Neural cell (in vitro differentiated cells): ENCODE results near the gene ADSS2. TPM values are rescaled to one million over a fixed set of nuclear protein-coding genes. Genes with fewer than 3 reads are reported as not detected.

Experiments used
- H2AFZ ChIP-seq: fragments of 200-600, 300-800 bp; sonication (generic), shearing (Covaris generic); 2 replicates; pipeline ENCODE4 v1.6.0; 2014; ENCODE audit warnings: low read depth, mild to moderate bottlenecking, antibody characterized with exemption, low read length, moderate library complexity
- H3F3A ChIP-seq: fragments of 200-600 bp; shearing (Covaris generic); 2 replicates; pipeline ENCODE4 v1.6.1; 2016; ENCODE audit warnings: mild to moderate bottlenecking, moderate library complexity, mixed read lengths, antibody characterized with exemption, low read length; ENCODE audit not compliant: insufficient read depth, poor library complexity, severe bottlenecking
- H3K27ac ChIP-seq: fragments of 200-600, 300-800 bp; sonication (generic), shearing (Covaris generic); 2 replicates; pipeline ENCODE4 v1.5.1; 2014; ENCODE audit warnings: mild to moderate bottlenecking, low read length, moderate library complexity
- H3K27me3 ChIP-seq: fragments of 300-800, 200-600 bp; sonication (generic), shearing (Covaris generic); 2 replicates; pipeline ENCODE4 v1.6.0; 2014; ENCODE audit warnings: mild to moderate bottlenecking, low read depth, low read length, moderate library complexity; ENCODE audit not compliant: insufficient read depth
- H3K36me3 ChIP-seq: fragments of 300-800, 200-600 bp; sonication (generic), shearing (Covaris generic); 2 replicates; pipeline ENCODE4 v1.5.1; 2014; ENCODE audit warnings: mild to moderate bottlenecking, antibody characterized with exemption, low read length, moderate library complexity; ENCODE audit not compliant: insufficient read depth
- H3K4me2 ChIP-seq: fragments of 300-800, 200-600 bp; sonication (generic), shearing (Covaris generic); 2 replicates; pipeline ENCODE4 v1.6.0; 2014; ENCODE audit warnings: mild to moderate bottlenecking, low read length
- H3K4me3 ChIP-seq: fragments of 300-800, 200-600 bp; sonication (generic), shearing (Covaris generic); 2 replicates; pipeline ENCODE4 v1.5.1; 2014; ENCODE audit warnings: mild to moderate bottlenecking, low read length, moderate library complexity
- H3K79me2 ChIP-seq: fragments of 200-600 bp; shearing (Covaris generic); replicated peaks from 2 replicates; pipeline ENCODE4 v1.6.0; 2014; ENCODE audit warnings: mild to moderate bottlenecking, low read length, moderate library complexity; ENCODE audit not compliant: insufficient read depth
- H3K9ac ChIP-seq: fragments of 300-800, 200-600 bp; sonication (generic), shearing (Covaris generic); 2 replicates; pipeline ENCODE4 v1.6.1; 2016; ENCODE audit warnings: mild to moderate bottlenecking, low read length, mixed read lengths
- H3K9me2 ChIP-seq: fragments of 200-600 bp; shearing (Covaris generic); 2 replicates; pipeline ENCODE4 v1.6.1; 2016; ENCODE audit warnings: mild to moderate bottlenecking, low read length, mixed read lengths; ENCODE audit not compliant: insufficient read depth
- H3K9me3 ChIP-seq: fragments of 200-600, 300-800 bp; sonication (generic), shearing (Covaris generic); 2 replicates; pipeline ENCODE4 v1.6.1; 2016; ENCODE audit warnings: mild to moderate bottlenecking, mixed run types, low read length, moderate library complexity, mixed read lengths
- H4K20me1 ChIP-seq: fragments of 200-600 bp; shearing (Covaris generic); 2 replicates; pipeline ENCODE4 v1.6.1; 2016; ENCODE audit warnings: mild to moderate bottlenecking, mixed run types; ENCODE audit not compliant: insufficient read depth
- EP300 ChIP-seq: fragments of 450-650 bp; conservative IDR thresholded peaks from 2 replicates; pipeline ENCODE4 v1.6.1; 2014; ENCODE audit warnings: antibody characterized with exemption, mild to moderate bottlenecking, moderate library complexity; ENCODE audit not compliant: poor library complexity, severe bottlenecking
- EZH2 ChIP-seq: fragments of 200-600, 300-800 bp; shearing (Covaris generic), sonication (generic); IDR thresholded peaks from 2 replicates; pipeline ENCODE4 v1.6.1; 2014; ENCODE audit warnings: antibody characterized with exemption, low read length, borderline replicate concordance, mild to moderate bottlenecking; ENCODE audit not compliant: insufficient read depth, poor library complexity, severe bottlenecking
- RAD21 ChIP-seq: fragments of 450-650 bp; conservative IDR thresholded peaks from 2 replicates; pipeline ENCODE4 v1.6.1; 2014; ENCODE audit warnings: antibody characterized with exemption, mild to moderate bottlenecking, moderate library complexity
- REST ChIP-seq: IDR thresholded peaks from 2 replicates; pipeline ENCODE4 v1.6.1; 2012; ENCODE audit warnings: borderline replicate concordance
- SMC3 ChIP-seq: fragments of 450-650 bp; conservative IDR thresholded peaks from 2 replicates; pipeline ENCODE4 v1.6.1; 2014; ENCODE audit warnings: antibody characterized with exemption, mild to moderate bottlenecking, moderate library complexity; ENCODE audit not compliant: poor library complexity
- TAF1 ChIP-seq: IDR thresholded peaks from 2 replicates; pipeline ENCODE4 v1.6.1; 2012; ENCODE audit warnings: low read depth
- polyA plus RNA-seq: library from polyadenylated mRNA; depleted of rRNA; stranded (reverse); fragments of >200 nt; gene quantifications from 2 replicates; pipeline ENCODE4 v1.2.3, GENCODE V29; 2014
- TF ChIP-seq, protein P1 (sequence below): fragments of 450-650 bp; IDR thresholded peaks from 2 replicates; pipeline ENCODE4 v1.5.1; 2014; ENCODE audit warnings: antibody characterized with exemption, mild to moderate bottlenecking, moderate library complexity; ENCODE audit not compliant: poor library complexity, severe bottlenecking

The ADSS2 gene
- polyA plus RNA-seq, 1 donor from 2014 or later: 86.1 TPM

GRCh38 chr1:244447024-244447423 is 4.7 kb downstream of the ADSS2 start:
- no peak overlapping the region for H3K9ac ChIP-seq
- H3K27ac ChIP-seq: no peak overlapping the region
- H2AFZ ChIP-seq: no peak overlapping the region
- peaks cover 66% of the 10 kb centered on the region for H3K79me2 ChIP-seq
- no peaks in the 10 kb centered on the region for H3K9me2 ChIP-seq
- no peak overlapping the region for H3K4me3 ChIP-seq
- TF ChIP-seq SMC3 (no peak), TAF1 (no peak), EP300 (no peak), EZH2 (no peak), RAD21 (no peak), REST (no peak)
- TF ChIP-seq, protein P1, sequence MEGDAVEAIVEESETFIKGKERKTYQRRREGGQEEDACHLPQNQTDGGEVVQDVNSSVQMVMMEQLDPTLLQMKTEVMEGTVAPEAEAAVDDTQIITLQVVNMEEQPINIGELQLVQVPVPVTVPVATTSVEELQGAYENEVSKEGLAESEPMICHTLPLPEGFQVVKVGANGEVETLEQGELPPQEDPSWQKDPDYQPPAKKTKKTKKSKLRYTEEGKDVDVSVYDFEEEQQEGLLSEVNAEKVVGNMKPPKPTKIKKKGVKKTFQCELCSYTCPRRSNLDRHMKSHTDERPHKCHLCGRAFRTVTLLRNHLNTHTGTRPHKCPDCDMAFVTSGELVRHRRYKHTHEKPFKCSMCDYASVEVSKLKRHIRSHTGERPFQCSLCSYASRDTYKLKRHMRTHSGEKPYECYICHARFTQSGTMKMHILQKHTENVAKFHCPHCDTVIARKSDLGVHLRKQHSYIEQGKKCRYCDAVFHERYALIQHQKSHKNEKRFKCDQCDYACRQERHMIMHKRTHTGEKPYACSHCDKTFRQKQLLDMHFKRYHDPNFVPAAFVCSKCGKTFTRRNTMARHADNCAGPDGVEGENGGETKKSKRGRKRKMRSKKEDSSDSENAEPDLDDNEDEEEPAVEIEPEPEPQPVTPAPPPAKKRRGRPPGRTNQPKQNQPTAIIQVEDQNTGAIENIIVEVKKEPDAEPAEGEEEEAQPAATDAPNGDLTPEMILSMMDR: no peak
- no peak overlapping the region for H3K4me2 ChIP-seq
- no peaks in the 10 kb centered on the region for H3K9me3 ChIP-seq
- H4K20me1 ChIP-seq: no peaks in the 10 kb centered on the region
- H3F3A ChIP-seq: no peaks in the 10 kb centered on the region
- no peaks in the 10 kb centered on the region for H3K36me3 ChIP-seq
- H3K27me3 ChIP-seq: no peaks in the 10 kb centered on the region

DNA sequence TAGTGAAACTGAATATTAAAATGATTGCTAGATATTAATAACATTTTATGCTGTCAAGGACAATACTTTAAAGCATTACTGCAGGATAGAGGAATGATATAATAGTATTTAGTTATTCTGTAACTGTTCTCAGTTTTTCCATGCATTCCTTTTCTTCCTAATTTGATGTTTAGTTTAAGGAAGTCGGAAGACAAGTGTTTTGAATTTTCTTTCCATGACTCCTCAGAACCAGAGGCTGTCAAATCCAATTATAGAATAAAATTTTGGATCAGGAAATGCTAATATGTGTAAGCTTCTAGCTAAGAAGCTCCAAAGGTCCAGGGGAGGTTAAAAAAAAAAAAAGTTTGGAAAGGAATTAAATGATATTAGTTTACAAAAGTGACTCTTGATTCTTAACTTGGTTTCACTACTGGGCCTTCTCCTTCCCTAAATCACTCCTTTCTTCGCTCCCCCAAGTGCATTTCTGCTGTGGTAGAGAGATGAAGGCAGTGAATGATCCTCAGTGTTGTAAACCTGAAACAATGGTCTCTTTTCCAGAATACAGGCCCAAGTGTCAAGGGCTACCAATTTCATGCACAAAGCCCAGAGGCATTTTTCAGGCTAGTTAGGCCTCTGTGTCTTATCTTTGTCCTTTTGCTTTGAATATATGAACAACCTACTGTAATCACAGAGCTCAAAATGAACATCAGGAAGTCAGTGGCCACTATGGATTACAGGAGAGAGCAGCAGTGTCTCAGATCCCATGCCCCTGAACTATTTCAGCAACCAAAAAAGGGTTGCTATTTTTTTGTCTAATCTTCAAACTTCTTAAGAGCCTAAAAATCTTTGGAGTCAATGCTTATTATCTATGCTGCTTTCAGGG is 6.2 kb downstream of the ADSS2 start:
- Histone ChIP-seq H3K36me3 (no peaks in the 10 kb centered on the region), H3F3A (no peaks in the 10 kb centered on the region), H3K4me3 (peak overlapping the region; percentile 44), H3K27ac (peak overlapping the region; percentile 61), H3K9me2 (no peaks in the 10 kb centered on the region), H4K20me1 (no peaks in the 10 kb centered on the region), H3K9ac (no peak overlapping the region), H3K9me3 (no peaks in the 10 kb centered on the region), H3K27me3 (no peaks in the 10 kb centered on the region), H3K79me2 (peaks cover 62% of the 10 kb centered on the region), H2AFZ (no peak overlapping the region), H3K4me2 (no peak overlapping the region)
- TF ChIP-seq TAF1: no peak
- TF ChIP-seq RAD21: no peak
- TF ChIP-seq EP300: no peak
- TF ChIP-seq EZH2: no peak
- TF ChIP-seq SMC3: no peak
- TF ChIP-seq, protein P1: no peak
- no peak for TF ChIP-seq REST
